IPS-11a (cell line): ENCODE results near the gene ANKRD11.
"Not testable (repeated sequence)": the region's sequence is repeated elsewhere in the genome, so short reads cannot be mapped to it uniquely, and the experiment has no call there.

Experiments
- H3K4me3 ChIP-seq: one replicate; pipeline ENCODE4 v1.5.1; 2013; ENCODE audit warnings: low read depth, low read length, control low read depth

ANKRD11 gene

GRCh38 chr16:89388536-89388935, 101.8 kb downstream of the ANKRD11 start:
- H3K4me3 ChIP-seq: no peak overlapping the region

- H3K4me3 ChIP-seq: no peak overlapping the region
Measured at GRCh38 chr16:89386306-89387185, 103.8 kb downstream of the ANKRD11 start.

- no peak overlapping the region for H3K4me3 ChIP-seq
Measured at GRCh38 chr16:89385712-89386111, 104.6 kb downstream of the ANKRD11 start.

DNA sequence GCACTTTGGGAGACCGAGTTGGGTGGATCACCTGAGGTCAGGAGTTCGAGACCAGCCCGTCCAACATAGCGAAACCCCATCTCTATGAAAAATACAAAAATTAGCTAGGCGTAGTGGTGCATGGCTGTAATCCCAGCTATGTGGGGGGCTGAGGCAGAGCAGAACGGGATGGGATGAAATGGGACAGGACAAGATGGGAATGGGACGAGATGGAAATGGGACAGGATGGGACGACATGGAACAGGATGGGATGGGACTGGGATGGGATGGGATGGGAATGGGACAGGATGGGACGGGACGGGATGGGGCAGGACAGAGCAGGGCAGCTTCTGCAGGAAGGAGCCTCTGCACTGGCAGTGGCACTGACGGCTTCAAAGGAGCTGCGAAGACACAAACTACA, 106.1 kb downstream of the ANKRD11 start:
- H3K4me3 ChIP-seq: no peak overlapping the region

DNA sequence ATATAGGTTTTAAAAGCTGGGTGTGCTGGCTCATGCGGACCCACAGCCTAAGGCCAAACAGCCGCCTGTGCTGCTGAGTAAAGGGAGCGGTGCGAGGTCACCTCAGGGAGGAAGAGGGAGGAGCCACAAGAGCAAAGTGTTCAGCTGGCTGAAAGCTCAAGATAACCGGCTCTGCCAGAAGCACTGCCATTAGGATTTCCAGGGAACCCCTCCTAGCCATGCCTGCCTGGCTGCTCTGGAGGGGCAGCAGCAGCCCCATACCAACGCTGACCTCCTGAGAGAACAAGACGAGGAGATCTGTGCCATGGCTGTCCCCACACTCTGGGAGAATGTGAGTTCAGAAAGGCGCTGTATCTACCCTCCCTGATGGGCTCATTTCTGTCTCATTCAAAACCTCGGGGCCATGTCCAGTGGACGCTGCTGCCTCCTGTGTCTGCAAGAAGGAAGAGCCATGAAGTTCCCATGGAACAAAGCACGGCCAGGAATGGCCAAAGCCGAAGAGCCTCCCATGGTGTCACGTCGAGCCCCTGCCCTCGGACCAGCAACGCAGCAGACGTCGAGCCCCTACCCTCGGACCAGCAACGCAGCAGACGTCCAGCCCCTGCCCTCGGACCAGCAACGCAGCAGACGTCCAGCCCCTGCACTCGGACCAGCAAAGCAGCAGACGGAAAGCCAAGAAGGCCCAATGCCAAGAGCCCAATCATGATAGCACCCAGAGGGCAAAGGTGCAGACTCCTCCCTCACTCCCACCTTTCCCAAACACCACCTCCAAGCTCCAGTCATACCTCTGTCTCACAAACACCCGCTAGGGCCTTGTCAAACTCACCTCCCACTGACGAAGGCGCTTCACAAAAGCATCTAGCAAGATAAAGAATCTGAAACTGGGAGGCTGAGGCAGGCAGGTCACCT, 107.0 kb downstream of the ANKRD11 start:
- no peak overlapping the region for H3K4me3 ChIP-seq

GRCh38 chr16:89382555-89382954, 107.8 kb downstream of the ANKRD11 start:
- not testable (repeated sequence) for H3K4me3 ChIP-seq

GRCh38 chr16:89381788-89382187, 108.6 kb downstream of the ANKRD11 start:
- no peak overlapping the region for H3K4me3 ChIP-seq

DNA sequence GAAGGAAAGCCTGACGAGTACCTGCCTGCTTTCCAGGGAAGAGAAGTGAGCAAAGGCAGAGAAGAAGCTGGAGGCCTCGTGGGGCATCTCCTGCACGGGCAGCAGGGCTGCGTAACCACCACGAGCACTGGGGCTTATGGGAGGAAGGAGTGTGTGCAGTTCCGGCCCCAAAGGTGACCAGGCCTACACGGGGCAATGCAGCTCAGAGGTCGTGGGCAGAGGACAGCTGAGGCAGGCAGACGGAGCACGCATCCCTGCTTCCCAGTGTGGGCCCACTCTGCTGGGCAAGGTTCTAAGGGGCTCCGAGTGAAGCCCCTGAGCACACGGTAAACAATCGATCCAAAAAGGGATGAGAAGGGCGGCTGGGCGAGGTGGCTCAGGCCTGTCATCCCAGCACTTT, 109.7 kb downstream of the ANKRD11 start:
- no peak overlapping the region for H3K4me3 ChIP-seq

GRCh38 chr16:89378947-89379771, 111.2 kb downstream of the ANKRD11 start:
- no peak overlapping the region for H3K4me3 ChIP-seq

GRCh38 chr16:89377453-89377848, 112.9 kb downstream of the ANKRD11 start:
- H3K4me3 ChIP-seq: no peak overlapping the region

GRCh38 chr16:89376812-89377452, 113.4 kb downstream of the ANKRD11 start:
- no peak overlapping the region for H3K4me3 ChIP-seq

DNA sequence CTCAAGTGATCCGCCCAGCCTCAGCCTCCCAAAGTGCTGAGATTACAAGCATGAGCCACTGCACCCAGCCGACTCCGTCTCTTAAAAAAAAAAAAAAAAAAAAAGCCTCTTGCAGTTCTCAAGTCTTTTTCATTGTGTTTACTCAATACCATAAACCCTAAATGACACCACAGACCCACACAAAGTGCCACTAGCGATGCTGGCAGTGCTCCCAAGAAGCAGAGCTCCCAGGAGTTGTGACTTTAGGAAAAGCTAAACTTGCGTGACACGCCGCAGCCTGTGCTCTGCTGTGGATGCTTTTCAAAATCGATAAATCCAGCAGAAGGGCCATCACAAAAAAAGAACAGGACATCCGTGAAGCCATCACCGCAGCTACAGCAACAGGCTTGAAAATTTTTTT, 114.7 kb downstream of the ANKRD11 start:
- no peak overlapping the region for H3K4me3 ChIP-seq

- no peak overlapping the region for H3K4me3 ChIP-seq
Measured at GRCh38 chr16:89375021-89375420, 115.3 kb downstream of the ANKRD11 start.

GRCh38 chr16:89374393-89374960, 115.9 kb downstream of the ANKRD11 start:
- no peak overlapping the region for H3K4me3 ChIP-seq

- H3K4me3 ChIP-seq: no peak overlapping the region
Measured at GRCh38 chr16:89373355-89374110, 116.8 kb downstream of the ANKRD11 start.

- H3K4me3 ChIP-seq: no peak overlapping the region
Measured at GRCh38 chr16:89371968-89372634, 118.3 kb downstream of the ANKRD11 start.

DNA sequence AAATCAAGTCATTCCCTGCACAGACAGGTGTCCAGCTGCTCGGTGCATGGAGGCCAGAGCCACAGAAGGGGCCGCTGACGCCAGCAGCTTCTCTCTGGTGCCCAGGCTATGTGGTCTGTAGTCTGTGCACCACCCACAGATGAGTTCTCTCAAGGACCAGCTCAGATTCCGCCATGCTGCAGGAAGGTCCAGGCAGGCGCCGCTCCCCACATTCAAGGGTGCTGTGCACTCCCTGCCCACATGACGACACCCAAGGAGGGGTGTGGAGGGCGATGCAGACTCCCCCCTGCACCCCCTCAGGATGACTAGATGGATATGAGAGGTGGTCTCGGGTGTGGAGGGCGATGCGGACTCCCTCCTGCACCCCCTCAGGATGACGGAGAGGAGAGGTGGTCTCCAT, 119.0 kb downstream of the ANKRD11 start:
- no peak overlapping the region for H3K4me3 ChIP-seq

DNA sequence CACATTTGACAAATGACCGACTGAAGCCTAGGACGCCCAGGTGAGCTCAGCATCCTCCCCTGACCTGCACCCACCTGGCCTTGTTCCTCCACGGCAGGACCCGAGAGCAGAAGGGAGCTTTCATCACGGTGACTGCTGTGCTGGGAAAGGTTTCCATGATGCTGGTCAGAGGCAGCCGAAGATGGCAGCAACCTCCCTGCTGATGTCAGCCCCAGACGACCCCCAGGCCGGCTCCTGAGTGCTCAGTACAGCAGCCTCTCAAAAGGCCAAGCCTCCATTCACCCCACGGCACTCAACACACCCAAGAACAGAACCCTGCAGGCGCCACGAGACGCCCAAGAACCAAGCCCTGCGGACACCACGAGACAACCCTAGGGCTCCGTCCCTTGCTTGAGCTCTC, 119.8 kb downstream of the ANKRD11 start:
- no peak overlapping the region for H3K4me3 ChIP-seq

DNA sequence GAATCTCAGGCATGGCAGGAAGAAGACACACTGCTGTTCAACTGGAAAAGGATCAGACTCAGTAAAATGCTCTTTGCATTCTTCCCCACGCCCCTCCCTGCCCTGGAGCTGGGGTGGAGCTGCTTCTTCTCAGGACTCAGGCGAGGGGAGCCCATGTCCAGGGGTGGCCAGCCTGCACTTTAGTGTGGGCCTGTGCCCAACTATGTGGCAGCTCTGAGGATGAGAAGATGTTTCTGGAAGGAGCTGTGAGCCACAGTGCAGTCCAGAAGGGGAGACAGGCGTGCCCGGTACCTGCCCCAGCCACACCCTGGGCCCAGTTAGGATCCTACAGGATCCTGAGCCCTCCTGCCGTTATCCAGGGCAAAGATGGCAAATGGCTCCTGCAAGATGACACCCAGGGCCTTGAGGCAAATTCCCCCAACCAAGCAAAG, 120.3 kb downstream of the ANKRD11 start:
- H3K4me3 ChIP-seq: no peak overlapping the region
